GM19351 (cell line): ENCODE data around the gene PPP1R9A.

Experiments
- ATAC-seq: cut with Tn5 transposase; IDR thresholded peaks from one replicate; pipeline ENCODE4 v1.9.1; 2021; ENCODE audit warnings: mild to moderate bottlenecking, moderate library complexity; ENCODE audit not compliant: unreplicated experiment

Gene PPP1R9A

DNA sequence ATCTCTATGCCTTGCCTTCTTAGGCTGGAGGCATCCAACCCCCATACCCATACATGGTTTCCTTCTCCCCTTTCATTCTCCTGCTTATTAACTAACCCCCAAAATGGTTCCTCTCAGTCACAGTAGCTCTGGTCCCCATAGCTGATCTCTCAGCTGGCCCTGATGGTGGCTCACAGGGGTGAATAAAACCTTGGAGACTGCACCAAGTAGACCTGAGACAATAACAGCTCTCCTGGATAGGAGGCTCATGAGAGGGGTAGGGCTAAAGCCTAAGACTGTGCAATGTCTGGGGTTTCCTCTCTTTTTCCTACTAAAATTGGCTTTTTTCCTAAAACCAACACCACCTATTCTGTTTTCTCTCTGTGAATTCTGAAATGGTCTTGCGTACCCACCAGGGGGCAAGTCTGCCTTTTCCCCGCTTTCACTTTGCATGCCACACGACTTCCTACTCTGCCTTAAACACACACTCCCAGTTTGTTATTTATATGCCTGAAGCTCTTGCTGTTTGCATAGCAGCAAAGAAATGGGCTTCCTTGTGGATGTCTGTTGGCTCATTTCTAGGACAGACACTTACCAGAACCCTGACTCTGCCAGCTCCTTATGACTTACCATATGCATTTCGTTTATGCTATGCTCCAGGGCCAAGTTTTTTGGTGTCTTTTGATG lies 435.4 kb downstream of the PPP1R9A start:
- ATAC-seq: no peak
